GM18520 (cell line): ENCODE data around the gene SRP9.
"Not testable (repeated sequence)": the region's sequence is repeated elsewhere in the genome, so short reads cannot be mapped to it uniquely, and the experiment has no call there.

Experiments
- ATAC-seq: cut with Tn5 transposase; IDR thresholded peaks from one replicate; pipeline ENCODE4 v1.9.1; 2021; ENCODE audit not compliant: unreplicated experiment

SRP9 gene

GRCh38 chr1:225774281-225775147, 3.1 kb upstream of the SRP9 start:
- ATAC-seq: no peak

- no peak for ATAC-seq
Measured at GRCh38 chr1:225776294-225776693, 1.3 kb upstream of the SRP9 start.

DNA sequence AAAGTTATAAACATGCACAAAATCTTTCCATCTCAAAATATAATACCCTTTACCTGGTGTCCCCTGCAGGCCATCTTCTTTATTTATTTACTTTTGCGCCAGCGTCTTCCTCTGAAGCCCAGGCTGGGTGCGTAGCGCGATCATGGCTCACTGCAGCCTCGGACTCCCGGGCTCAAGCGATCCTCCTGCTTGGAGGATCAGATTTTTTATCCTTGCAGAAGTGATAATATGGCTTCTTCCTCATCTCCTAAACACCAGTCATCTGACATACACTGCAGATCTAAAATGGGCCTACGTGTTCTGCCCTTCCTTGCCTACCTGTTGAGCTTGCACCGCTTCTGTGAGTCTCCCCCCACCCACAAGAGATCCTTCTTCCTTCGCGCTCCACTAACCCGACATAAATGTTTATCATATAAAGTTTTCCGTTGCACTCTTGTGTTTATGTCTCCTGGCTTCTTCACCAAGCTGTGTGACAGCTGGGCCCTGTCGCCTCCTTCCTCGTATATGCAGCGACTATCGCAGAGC, 506 bp upstream of the SRP9 start:
- ATAC-seq: no peak

GRCh38 chr1:225778337-225778669, 677 bp downstream of the SRP9 start:
- ATAC-seq: no peak

DNA sequence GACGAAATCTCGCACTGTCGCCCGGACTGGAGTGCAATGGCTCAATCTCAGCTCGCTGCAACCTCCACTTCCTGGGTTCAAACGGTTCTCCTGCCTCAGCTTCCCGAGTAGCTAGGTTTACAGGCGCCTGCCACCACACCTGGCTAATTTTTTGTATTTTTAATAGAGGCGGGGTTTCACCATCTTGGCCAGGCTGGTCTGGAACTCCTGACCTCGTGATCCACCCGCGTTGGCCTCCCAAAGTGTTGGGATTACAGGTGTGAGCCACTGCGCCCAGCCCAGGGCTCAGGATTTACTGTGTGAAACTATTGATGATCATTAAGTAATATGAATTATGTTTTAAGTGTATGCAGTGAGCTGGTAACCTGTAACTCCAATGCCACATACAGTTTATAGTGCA, 1.5 kb downstream of the SRP9 start:
- not testable (repeated sequence) for ATAC-seq

- ATAC-seq: no peak
Measured at GRCh38 chr1:225780134-225780533, 2.5 kb downstream of the SRP9 start.

DNA sequence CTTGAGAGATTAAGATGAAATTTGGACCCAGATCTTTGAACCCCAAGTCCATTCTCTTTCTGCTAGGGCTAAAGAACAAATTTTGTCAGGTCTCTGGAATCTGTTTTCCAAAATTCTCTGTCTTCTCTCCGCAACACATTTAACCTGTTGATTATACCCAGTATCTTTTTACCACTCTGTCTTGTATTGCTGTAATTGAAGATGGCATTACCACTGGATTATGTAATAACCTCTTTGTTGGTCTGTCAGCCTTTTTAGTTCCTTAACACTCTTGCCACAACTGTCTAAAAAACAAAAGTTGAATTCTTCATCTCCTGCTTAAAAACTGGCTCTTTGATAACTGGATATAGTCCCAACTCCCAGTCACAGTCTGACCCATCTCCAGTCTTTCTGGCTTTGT, 3.0 kb downstream of the SRP9 start:
- no peak for ATAC-seq

DNA sequence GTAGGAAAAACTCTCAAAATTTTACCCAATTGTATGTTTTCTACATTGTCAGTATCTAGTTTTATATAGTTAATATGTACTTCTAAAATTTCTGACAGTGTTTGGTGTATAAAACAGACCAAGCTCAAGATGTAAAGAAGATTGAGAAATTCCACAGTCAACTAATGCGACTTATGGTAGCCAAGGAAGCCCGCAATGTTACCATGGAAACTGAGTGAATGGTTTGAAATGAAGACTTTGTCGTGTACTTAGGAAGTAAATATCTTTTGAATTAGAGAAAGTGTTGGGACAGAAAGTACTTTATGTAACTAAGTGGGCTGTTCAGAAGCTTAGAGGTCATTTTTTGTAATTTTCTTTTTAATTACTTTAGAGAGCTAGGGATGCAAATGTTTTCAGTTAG, 11.5 kb downstream of the SRP9 start:
- not testable (repeated sequence) for ATAC-seq

- ATAC-seq: no peak
Measured at GRCh38 chr1:225794954-225795353, 17.3 kb downstream of the SRP9 start.

DNA sequence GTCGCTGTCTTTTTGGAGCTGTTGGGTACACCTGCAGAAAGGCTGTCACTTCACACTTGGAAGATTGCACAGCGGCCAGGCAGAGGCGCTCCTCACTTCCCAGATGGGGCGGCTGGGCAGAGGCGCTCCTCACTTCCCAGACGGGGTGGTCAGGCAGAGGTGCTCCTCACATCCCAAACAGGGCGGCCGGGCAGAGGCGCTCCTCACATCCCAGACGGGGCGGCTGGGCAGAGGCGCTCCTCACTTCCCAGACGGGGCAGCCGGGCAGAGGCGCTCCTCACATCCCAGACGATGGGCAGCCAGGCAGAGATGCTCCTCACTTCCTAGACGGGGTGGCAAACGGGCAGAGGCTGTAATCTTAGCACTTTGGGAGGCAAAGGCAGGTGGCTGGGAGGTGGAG, 18.5 kb downstream of the SRP9 start:
- ATAC-seq: not testable (repeated sequence)

DNA sequence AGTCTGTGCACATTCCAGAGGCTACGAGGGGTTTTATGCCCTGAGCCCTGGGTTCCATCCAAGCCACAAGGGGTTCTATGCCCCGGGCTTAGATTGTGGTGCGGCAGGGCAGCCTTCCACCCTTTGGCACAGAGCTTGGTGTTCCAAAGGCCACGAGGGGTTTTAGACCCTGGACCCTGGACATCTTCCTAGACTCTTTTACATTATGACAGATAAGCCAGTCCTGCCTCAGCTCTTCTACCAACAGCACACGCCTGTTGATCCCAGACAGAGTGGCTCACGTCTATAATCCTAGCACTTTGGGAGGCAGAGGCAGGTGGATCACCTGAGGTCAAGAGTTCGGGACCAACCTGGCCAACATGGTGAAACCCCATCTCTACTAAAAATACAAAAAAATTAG, 23.5 kb downstream of the SRP9 start:
- ATAC-seq: not testable (repeated sequence)

- no peak for ATAC-seq
Measured at GRCh38 chr1:225806249-225806648, 28.6 kb downstream of the SRP9 start.

DNA sequence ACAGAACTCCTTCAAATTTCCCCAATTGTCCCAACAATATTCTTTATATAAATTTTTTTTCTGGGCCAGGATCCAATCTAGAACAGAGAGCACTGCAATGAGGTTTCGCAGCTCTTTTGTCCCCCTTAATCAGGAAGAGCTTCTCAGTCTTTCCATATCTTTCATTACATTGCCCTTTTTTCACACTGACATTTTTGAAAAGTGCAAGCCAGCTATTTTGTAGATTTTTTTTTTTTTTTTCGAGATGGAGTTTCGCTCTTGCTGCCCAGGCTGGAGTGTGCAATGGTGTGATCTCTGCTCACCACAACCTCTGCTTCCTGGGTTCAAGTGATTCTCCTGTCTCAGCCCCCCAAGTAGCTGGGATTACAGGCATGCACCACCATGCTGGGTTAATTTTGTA, 29.1 kb downstream of the SRP9 start:
- ATAC-seq: not testable (repeated sequence)

GRCh38 chr1:225808136-225808535, 30.5 kb downstream of the SRP9 start:
- ATAC-seq: no peak

DNA sequence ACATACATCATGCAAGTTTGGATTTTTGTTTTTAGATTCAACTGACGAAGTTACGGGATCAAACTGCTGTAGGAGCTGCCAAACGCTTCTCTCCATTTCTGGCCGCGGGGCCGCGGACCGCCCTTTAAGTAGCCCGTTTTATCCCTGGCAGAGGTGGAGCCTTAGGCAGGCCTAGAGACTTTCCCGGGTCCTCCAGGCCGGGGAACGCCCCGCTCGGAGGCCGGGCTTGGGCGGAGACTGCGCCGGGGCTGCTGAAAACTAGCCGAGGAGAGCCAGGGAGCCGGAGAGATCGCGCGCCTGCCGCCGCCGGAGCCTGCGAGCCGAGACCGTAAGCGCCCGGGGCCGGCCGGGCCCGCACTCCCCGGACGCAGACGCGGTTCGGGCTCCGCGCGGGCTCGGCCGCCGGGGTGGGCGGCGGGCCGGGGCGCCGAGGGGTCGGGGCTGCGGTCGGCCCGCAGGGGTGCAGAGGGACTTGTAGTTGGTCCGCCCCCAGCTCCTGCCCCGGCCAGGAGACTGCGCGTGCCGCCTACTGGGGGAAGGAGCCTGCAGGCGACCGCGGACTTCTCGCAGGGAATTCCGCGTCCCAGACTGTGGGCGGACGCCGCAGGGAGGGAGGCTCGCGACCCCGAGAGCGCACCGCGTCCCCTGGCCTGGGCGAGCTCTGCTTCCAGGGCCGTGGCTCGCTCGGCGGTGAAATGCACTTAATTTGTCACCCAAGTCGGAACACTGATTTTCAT, 32.4 kb downstream of the SRP9 start, which contains the start of gene EPHX1:
Gene EPHX1 (plus strand): TSS at position 283 of the 737 bp plus-strand sequence. CDS start 18,606 bp downstream, outside the sequence.
- peak; percentile 71 for ATAC-seq

GRCh38 chr1:225810579-225811538, 33.2 kb downstream of the SRP9 start:
- not testable (repeated sequence) for ATAC-seq

DNA sequence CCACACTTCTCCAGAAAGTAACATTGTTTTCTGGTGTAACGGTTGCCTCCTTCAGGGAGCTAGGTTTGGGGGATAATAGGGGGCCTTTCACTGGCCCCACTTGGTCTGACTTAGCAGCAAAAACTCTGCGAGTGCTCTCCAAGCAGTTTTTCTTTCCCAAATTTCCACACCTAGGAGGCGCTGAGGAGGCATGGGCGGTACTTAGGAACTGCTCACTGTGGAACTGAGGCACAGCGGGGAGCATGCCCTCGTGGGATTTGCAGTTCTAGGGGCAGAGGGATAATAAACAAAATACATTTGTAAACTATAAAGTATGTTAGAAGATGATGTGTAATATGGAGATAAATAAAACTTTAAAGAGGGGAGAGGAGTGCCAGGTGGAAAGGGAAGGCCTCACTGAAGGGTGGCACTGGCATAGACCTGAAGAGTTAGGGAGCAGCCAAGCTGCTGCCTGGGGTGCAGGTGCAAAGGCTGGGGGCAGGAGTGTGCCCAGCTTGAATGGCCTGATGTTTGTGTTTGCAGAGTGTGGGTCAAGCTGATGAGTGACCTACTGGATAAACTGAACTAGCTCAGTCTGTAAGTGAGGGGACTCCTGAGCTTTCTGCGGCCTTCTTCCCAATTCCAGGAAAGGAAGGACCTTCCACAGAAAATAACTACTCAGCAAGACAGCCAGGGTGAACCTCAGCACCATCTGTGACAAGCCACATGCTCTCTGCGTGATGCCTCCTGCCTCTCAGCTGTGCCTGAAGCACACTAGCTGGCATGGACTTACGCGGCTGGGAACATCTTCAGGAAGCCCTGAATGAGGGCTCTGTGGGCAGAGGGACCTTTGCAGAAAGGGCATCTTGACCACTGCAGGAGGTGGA, 34.2 kb downstream of the SRP9 start:
- no peak for ATAC-seq

GRCh38 chr1:225812488-225813213, 35.0 kb downstream of the SRP9 start:
- ATAC-seq: no peak
